Osteoblast (primary cell): Measurements from ENCODE around the gene MCOLN1. TPM values are rescaled to one million over a fixed set of nuclear protein-coding genes. Genes with fewer than 3 reads are reported as not detected.

Experiments used
- DNase-seq: peaks from one replicate; pipeline ENCODE4 v3.0.0; 2011; ENCODE audit warnings: low spot score, mixed read lengths; ENCODE audit not compliant: insufficient read length; ENCODE audit errors: missing footprints
- H2AFZ ChIP-seq: 2 replicates; pipeline ENCODE4 v1.6.0; 2011; ENCODE audit warnings: mild to moderate bottlenecking, low read length
- H3K27ac ChIP-seq: 2 replicates; pipeline ENCODE4 v1.5.1; 2011; ENCODE audit warnings: mild to moderate bottlenecking, low read depth, low read length, moderate library complexity
- H3K27me3 ChIP-seq: 2 replicates; pipeline ENCODE4 v1.6.0; 2012; ENCODE audit warnings: mild to moderate bottlenecking, control low read depth, inconsistent platforms, low read length, moderate library complexity; ENCODE audit not compliant: insufficient read depth
- H3K36me3 ChIP-seq: 2 replicates; pipeline ENCODE4 v1.5.1; 2011; ENCODE audit warnings: mild to moderate bottlenecking, low read length, control low read depth, moderate library complexity; ENCODE audit not compliant: insufficient read depth
- H3K4me1 ChIP-seq: 2 replicates; pipeline ENCODE4 v1.5.1; 2011; ENCODE audit warnings: mild to moderate bottlenecking, low read length, control low read depth, moderate library complexity; ENCODE audit not compliant: insufficient read depth
- H3K4me2 ChIP-seq: 2 replicates; pipeline ENCODE4 v1.6.0; 2011; ENCODE audit warnings: mild to moderate bottlenecking, low read length; ENCODE audit not compliant: insufficient read depth
- H3K4me3 ChIP-seq: fragments of 200-600 bp; sonication (generic); 3 replicates; pipeline ENCODE4 v1.5.1; 2012; ENCODE audit warnings: mild to moderate bottlenecking, low read length, inconsistent platforms; ENCODE audit not compliant: insufficient read depth
- H3K79me2 ChIP-seq: 2 replicates; pipeline ENCODE4 v1.6.0; 2012; ENCODE audit warnings: mild to moderate bottlenecking, low read length, control low read depth, inconsistent platforms; ENCODE audit not compliant: insufficient read depth
- H3K9me3 ChIP-seq: 2 replicates; pipeline ENCODE4 v1.5.1; 2011; ENCODE audit warnings: low read depth, low read length, control low read depth
- H4K20me1 ChIP-seq: 2 replicates; pipeline ENCODE4 v1.6.0; 2012; ENCODE audit warnings: mild to moderate bottlenecking, low read length, control low read depth; ENCODE audit not compliant: insufficient read depth
- CTCF ChIP-seq: IDR thresholded peaks from 2 replicates; pipeline ENCODE4 v1.5.1; 2011; ENCODE audit warnings: mild to moderate bottlenecking, low read depth, low read length, moderate library complexity; ENCODE audit errors: extremely low read depth
- total RNA-seq: library from RNA; depleted of rRNA; stranded (reverse); fragments of >200 nt; gene quantifications from 2 replicates; pipeline ENCODE4 v1.2.3, GENCODE V29; 2012

MCOLN1 gene
- total RNA-seq, 1 donor = 16.6 TPM

- Histone ChIP-seq H3K9me3 (no peaks in the 10 kb centered on the region), H3K4me3 (peak overlapping the region; percentile 99), H2AFZ (peak overlapping the region; percentile 92), H3K4me1 (peaks cover 12% of the 10 kb centered on the region), H3K27ac (peak overlapping the region; percentile 78), H3K36me3 (peaks cover 16% of the 10 kb centered on the region), H3K79me2 (peaks cover 3% of the 10 kb centered on the region), H4K20me1 (no peaks in the 10 kb centered on the region), H3K4me2 (peak overlapping the region; percentile 98), H3K27me3 (no peaks in the 10 kb centered on the region)
- DNase-seq = peak; percentile 99
- no peak for TF ChIP-seq CTCF
Observed at GRCh38 chr19:7533925-7534480, 11.6 kb downstream of the MCOLN1 start.

- Histone ChIP-seq H3K9me3 (no peaks in the 10 kb centered on the region), H3K4me1 (peaks cover 12% of the 10 kb centered on the region), H3K4me2 (peak overlapping the region; percentile 98), H2AFZ (peak overlapping the region; percentile 89), H3K4me3 (peak overlapping the region; percentile 99), H4K20me1 (no peaks in the 10 kb centered on the region), H3K27ac (peak overlapping the region; percentile 78), H3K27me3 (no peaks in the 10 kb centered on the region), H3K36me3 (peaks cover 16% of the 10 kb centered on the region), H3K79me2 (peaks cover 3% of the 10 kb centered on the region)
- peak; percentile 46 for TF ChIP-seq CTCF
- peak; percentile 98 for DNase-seq
Observed at GRCh38 chr19:7534531-7535046, 12.2 kb downstream of the MCOLN1 start.

- peaks cover 12% of the 10 kb centered on the region for H3K4me1 ChIP-seq
- DNase-seq = peak; percentile 100
- H3K9me3 ChIP-seq = no peaks in the 10 kb centered on the region
- no peaks in the 10 kb centered on the region for H3K27me3 ChIP-seq
- peak within 1 kb of the TSS; percentile 89 for H2AFZ ChIP-seq
- H3K4me2 ChIP-seq = peak within 1 kb of the TSS; percentile 98
- peak within 1 kb of the TSS; percentile 99 for H3K4me3 ChIP-seq
- no peaks in the 10 kb centered on the region for H4K20me1 ChIP-seq
- peak within 1 kb of the TSS; percentile 78 for H3K27ac ChIP-seq
- H3K79me2 ChIP-seq = peaks cover 3% of the 10 kb centered on the region
- no peak for TF ChIP-seq CTCF
- H3K36me3 ChIP-seq = peaks cover 21% of the 10 kb centered on the region
Observed at GRCh38 chr19:7535047-7535997, 12.9 kb downstream of the MCOLN1 start, which contains the start of gene PNPLA6. PNPLA6 (plus strand) TSS chr19:7535717; CDS start chr19:7535789, 72 bp downstream.
